GM21360 (cell line): ENCODE measurements around the gene SPAG17.

ENCODE experiments used
- ATAC-seq: cut with Tn5 transposase; IDR thresholded peaks from one replicate; pipeline ENCODE4 v1.9.1; 2021; ENCODE audit warnings: mild to moderate bottlenecking, moderate library complexity; ENCODE audit not compliant: unreplicated experiment

Gene SPAG17

GRCh38 chr1:118185084-118185832 is at the start of gene SPAG17:
Gene SPAG17 (minus strand): TSS chr1:118185228. CDS start chr1:118185157, 71 bp downstream.
- no peak for ATAC-seq

GRCh38 chr1:118225471-118225870 is 40.4 kb upstream of the SPAG17 start:
- no peak for ATAC-seq

- no peak for ATAC-seq
These were observed 38.4 kb upstream of the SPAG17 start for GRCh38 chr1:118223426-118223825.

- no peak for ATAC-seq
These were observed 34.4 kb upstream of the SPAG17 start for GRCh38 chr1:118219438-118219837.

GRCh38 chr1:118217141-118217838 is 32.3 kb upstream of the SPAG17 start:
- ATAC-seq, result no peak

- no peak for ATAC-seq
These were observed 29.8 kb upstream of the SPAG17 start for GRCh38 chr1:118214866-118215265.

GRCh38 chr1:118210723-118211110 is 25.7 kb upstream of the SPAG17 start:
- ATAC-seq, result no peak

GRCh38 chr1:118210051-118210722 is 25.2 kb upstream of the SPAG17 start:
- no peak for ATAC-seq

GRCh38 chr1:118209648-118210047 is 24.6 kb upstream of the SPAG17 start:
- no peak for ATAC-seq

- no peak for ATAC-seq
These were observed 21.9 kb upstream of the SPAG17 start for GRCh38 chr1:118206966-118207365.

- ATAC-seq, result no peak
These were observed 19.6 kb upstream of the SPAG17 start for GRCh38 chr1:118204648-118205047.

GRCh38 chr1:118204105-118204504 is 19.1 kb upstream of the SPAG17 start:
- ATAC-seq, result no peak

- ATAC-seq, result peak; percentile 57
These were observed 17.1 kb upstream of the SPAG17 start for GRCh38 chr1:118202076-118202608.

- peak; percentile 84 for ATAC-seq
These were observed 16.5 kb upstream of the SPAG17 start for GRCh38 chr1:118201524-118201923.

- no peak for ATAC-seq
These were observed 15.8 kb upstream of the SPAG17 start for GRCh38 chr1:118200836-118201235.

GRCh38 chr1:118190561-118190960 is 5.5 kb upstream of the SPAG17 start:
- no peak for ATAC-seq

GRCh38 chr1:118189564-118189963 is 4.5 kb upstream of the SPAG17 start:
- no peak for ATAC-seq

GRCh38 chr1:118188411-118188810 is 3.4 kb upstream of the SPAG17 start:
- ATAC-seq, result no peak

GRCh38 chr1:118186026-118186425 is 998 bp upstream of the SPAG17 start:
- ATAC-seq, result no peak

- ATAC-seq, result no peak
These were observed 317 bp downstream of the SPAG17 start for GRCh38 chr1:118184739-118185083.

- ATAC-seq, result no peak
These were observed 1.4 kb downstream of the SPAG17 start for GRCh38 chr1:118183586-118183985.

- no peak for ATAC-seq
These were observed 7.0 kb downstream of the SPAG17 start for GRCh38 chr1:118177998-118178397.
